GM23338 (cell line): ENCODE data around the gene ADGRV1. TPM values are rescaled to one million over a fixed set of nuclear protein-coding genes. Genes with fewer than 3 reads are reported as not detected.
A peak's percentile ranks its signal among the peaks of the same experiment; 100 is the strongest.

Experiments used
- ATAC-seq: fragments of 200-7000 bp; cut with Tn5 transposase; 3 replicates; pipeline ENCODE4 v1.9.1; 2020
- DNase-seq: peaks from one replicate; pipeline ENCODE4 v3.0.0-alpha.2; 2015; ENCODE audit warnings: low spot score
- H2AFZ ChIP-seq: fragments of 200-600 bp; sonication (generic); 2 replicates; pipeline ENCODE4 v1.8.0; 2016; ENCODE audit warnings: antibody characterized with exemption, mild to moderate bottlenecking, moderate library complexity
- H3F3A ChIP-seq: fragments of 200-600 bp; sonication (generic); replicated peaks from 2 replicates; pipeline ENCODE4 v1.8.0; 2017; ENCODE audit warnings: antibody characterized with exemption, mixed run types, low read depth
- H3K27ac ChIP-seq: fragments of 200-600 bp; sonication (generic); 2 replicates; pipeline ENCODE4 v1.6.1; 2016; ENCODE audit warnings: low read depth
- H3K27me3 ChIP-seq: fragments of 200-600 bp; sonication (generic); 2 replicates; pipeline ENCODE4 v1.8.0; 2016; ENCODE audit warnings: mild to moderate bottlenecking, mixed run types, moderate library complexity; ENCODE audit not compliant: insufficient read depth
- H3K36me3 ChIP-seq: fragments of 200-600 bp; sonication (generic); 2 replicates; pipeline ENCODE4 v1.8.0; 2016; ENCODE audit warnings: mild to moderate bottlenecking; ENCODE audit not compliant: insufficient read depth
- H3K4me1 ChIP-seq: fragments of 200-600 bp; sonication (generic); 2 replicates; pipeline ENCODE4 v1.8.0; 2016; ENCODE audit warnings: mild to moderate bottlenecking, moderate library complexity; ENCODE audit not compliant: insufficient read depth
- H3K4me2 ChIP-seq: fragments of 200-600 bp; sonication (generic); 2 replicates; pipeline ENCODE4 v1.7.1; 2017; ENCODE audit warnings: mixed run types
- H3K4me3 ChIP-seq: fragments of 200-600 bp; sonication (generic); 2 replicates; pipeline ENCODE4 v1.6.1; 2016; ENCODE audit warnings: mixed run types
- H3K79me2 ChIP-seq: fragments of 200-600 bp; sonication (generic); replicated peaks from 2 replicates; pipeline ENCODE4 v1.8.0; 2017; ENCODE audit warnings: mild to moderate bottlenecking; ENCODE audit not compliant: insufficient read depth
- H3K9me2 ChIP-seq: fragments of 200-600 bp; sonication (generic); 2 replicates; pipeline ENCODE4 v1.8.0; 2017; ENCODE audit not compliant: insufficient read depth
- H4K20me1 ChIP-seq: fragments of 200-600 bp; sonication (generic); replicated peaks from 2 replicates; pipeline ENCODE4 v1.8.0; 2017; ENCODE audit warnings: mild to moderate bottlenecking; ENCODE audit not compliant: insufficient read depth
- H3K27ac Mint-ChIP-seq: 2 replicates; pipeline ENCODE4 v1.8.0; 2020; ENCODE audit warnings: inconsistent platforms, mild to moderate bottlenecking, moderate library complexity, mixed read lengths
- H3K27me3 Mint-ChIP-seq: 3 replicates; pipeline ENCODE4 v1.8.0; 2022; ENCODE audit warnings: low read depth, mild to moderate bottlenecking, moderate library complexity, mixed read lengths, inconsistent platforms; ENCODE audit not compliant: insufficient read depth, poor library complexity
- H3K36me3 Mint-ChIP-seq: 3 replicates; pipeline ENCODE4 v1.8.0; 2021; ENCODE audit warnings: low read depth, mild to moderate bottlenecking, inconsistent platforms, moderate library complexity, mixed read lengths
- H3K4me1 Mint-ChIP-seq: 3 replicates; pipeline ENCODE4 v1.8.0; 2020; ENCODE audit warnings: mild to moderate bottlenecking, inconsistent platforms, mixed read lengths
- H3K4me3 Mint-ChIP-seq: 3 replicates; pipeline ENCODE4 v1.8.0; 2021; ENCODE audit warnings: moderate library complexity, mild to moderate bottlenecking, inconsistent platforms, mixed read lengths
- H3K9me3 Mint-ChIP-seq: 3 replicates; pipeline ENCODE4 v1.8.0; 2020; ENCODE audit warnings: moderate library complexity, mild to moderate bottlenecking, inconsistent platforms, mixed read lengths
- CREB1 ChIP-seq: fragments of 250-450 bp; sonication (Bioruptor Pico); IDR thresholded peaks from 2 replicates; pipeline ENCODE4 v1.5.0; 2020; ENCODE audit warnings: low read depth, mild to moderate bottlenecking, moderate library complexity
- EZH2phosphoT487 ChIP-seq: fragments of 200-600 bp; sonication (generic); IDR thresholded peaks from one replicate; pipeline ENCODE4 v1.8.1; 2018; ENCODE audit warnings: antibody characterized with exemption; ENCODE audit not compliant: unreplicated experiment
- JUNB ChIP-seq: IDR thresholded peaks from one replicate; pipeline ENCODE4 v1.6.1; 2016; ENCODE audit warnings: antibody characterized with exemption; ENCODE audit not compliant: unreplicated experiment
- NANOG ChIP-seq: IDR thresholded peaks from 2 replicates; pipeline ENCODE4 v1.6.1; 2016; ENCODE audit warnings: antibody characterized with exemption, borderline replicate concordance
- POLR2AphosphoS5 ChIP-seq: IDR thresholded peaks from 2 replicates; pipeline ENCODE4 v1.6.1; 2016; ENCODE audit warnings: antibody characterized with exemption, low read depth
- STAT1 ChIP-seq: IDR thresholded peaks from one replicate; pipeline ENCODE4 v1.6.1; 2016; ENCODE audit warnings: antibody characterized with exemption; ENCODE audit not compliant: unreplicated experiment
- ZNF114 ChIP-seq: fragments of 250-450 bp; sonication (Bioruptor Pico); IDR thresholded peaks from 2 replicates; pipeline ENCODE4 v1.5.0; 2020; ENCODE audit warnings: mild to moderate bottlenecking, moderate library complexity
- ZNF331 ChIP-seq: fragments of 250-450 bp; sonication (Bioruptor Pico); IDR thresholded peaks from 2 replicates; pipeline ENCODE4 v1.5.0; 2020; ENCODE audit warnings: low read depth, mild to moderate bottlenecking, moderate library complexity
- polyA plus RNA-seq: library from polyadenylated mRNA; unstranded; fragments of >200 nt; fragmentation: Nextera tagmentation; extraction: Ambion mirVana; gene quantifications from 2 replicates; pipeline ENCODE4 v1.2.1, GENCODE V29; 2016
- total RNA-seq: library from RNA; depleted of rRNA; stranded (reverse); fragments of >200 nt; shearing (Covaris generic); gene quantifications from 2 replicates; pipeline ENCODE4 v1.2.3, GENCODE V29; 2014
- TF ChIP-seq, protein P1 (sequence below), 2 experiments: fragments of 200-600 bp in 1 of 2; sonication (generic) in 1 of 2; conservative IDR thresholded peaks; 2 replicates each; pipeline versions ENCODE4 v1.5.1 to v1.6.1; 2016 to 2017; ENCODE audit warnings: antibody characterized with exemption in 2 of 2, low read depth in 2 of 2, mild to moderate bottlenecking in 2 of 2, moderate library complexity in 1 of 2
- TF ChIP-seq, protein P2 (sequence below): IDR thresholded peaks from 2 replicates; pipeline ENCODE4 v1.6.1; 2016; ENCODE audit warnings: antibody characterized with exemption
- TF ChIP-seq, protein P3 (sequence below): fragments of 250-450 bp; sonication (Bioruptor Pico); IDR thresholded peaks from 2 replicates; pipeline ENCODE4 v1.5.0; 2020; ENCODE audit warnings: mild to moderate bottlenecking, moderate library complexity

Gene ADGRV1
- total and polyA plus RNA-seq, 2 experiments from 2014 or later = 46.1 to 149 TPM

DNA sequence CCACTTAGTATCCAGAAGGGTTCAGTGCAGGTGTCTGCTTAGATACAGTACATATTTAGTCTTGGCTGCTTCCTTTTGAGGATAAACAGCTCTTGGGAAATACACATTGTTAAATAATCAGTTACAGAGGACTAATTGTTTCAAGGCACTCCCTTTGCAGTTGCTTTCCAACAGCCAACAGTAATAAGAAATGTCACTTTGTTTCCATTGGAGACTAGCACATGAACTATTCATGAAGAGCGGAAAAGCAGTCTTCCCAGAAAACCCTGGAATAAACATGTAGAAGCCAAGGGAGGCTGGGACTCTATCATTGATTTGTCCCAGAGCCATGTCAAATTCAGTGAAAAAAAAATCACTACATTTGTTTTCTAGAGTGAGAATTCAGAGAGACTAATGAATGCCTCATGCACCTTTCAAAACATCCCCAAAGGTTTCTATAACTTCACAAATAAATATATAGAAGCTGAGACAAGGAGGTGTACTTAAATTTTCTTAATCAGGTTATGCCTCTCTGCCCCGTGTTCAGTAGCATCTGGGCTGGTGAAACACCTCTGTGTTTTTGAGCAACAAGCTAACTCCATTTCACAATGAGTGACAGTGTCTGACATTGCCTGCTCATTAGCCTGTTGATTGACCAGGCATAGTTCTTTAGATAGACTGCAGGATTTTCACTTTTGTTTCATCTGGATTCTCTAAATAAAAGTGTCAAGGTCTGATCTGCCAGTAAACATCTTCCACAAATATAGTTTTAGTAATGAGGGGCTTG lies 553.1 kb downstream of the ADGRV1 start:
- Histone ChIP-seq H4K20me1 (no peaks in the 10 kb centered on the region), H3K27me3 (no peaks in the 10 kb centered on the region), H3F3A (no peaks in the 10 kb centered on the region), H3K9me2 (no peaks in the 10 kb centered on the region), H3K79me2 (no peaks in the 10 kb centered on the region), H2AFZ (no peak overlapping the region), H3K27ac (no peak overlapping the region), H3K4me2 (no peak overlapping the region), H3K4me1 (peaks cover 9% of the 10 kb centered on the region; the same call in 1 of the 2 replicates), H3K4me3 (no peak overlapping the region), H3K36me3 (no peaks in the 10 kb centered on the region)
- no peak overlapping the region for H3K27ac Mint-ChIP-seq
- no peak for DNase-seq
- H3K4me1 Mint-ChIP-seq = peaks cover 9% of the 10 kb centered on the region
- H3K9me3 Mint-ChIP-seq = no peaks in the 10 kb centered on the region
- TF ChIP-seq, protein P1, sequence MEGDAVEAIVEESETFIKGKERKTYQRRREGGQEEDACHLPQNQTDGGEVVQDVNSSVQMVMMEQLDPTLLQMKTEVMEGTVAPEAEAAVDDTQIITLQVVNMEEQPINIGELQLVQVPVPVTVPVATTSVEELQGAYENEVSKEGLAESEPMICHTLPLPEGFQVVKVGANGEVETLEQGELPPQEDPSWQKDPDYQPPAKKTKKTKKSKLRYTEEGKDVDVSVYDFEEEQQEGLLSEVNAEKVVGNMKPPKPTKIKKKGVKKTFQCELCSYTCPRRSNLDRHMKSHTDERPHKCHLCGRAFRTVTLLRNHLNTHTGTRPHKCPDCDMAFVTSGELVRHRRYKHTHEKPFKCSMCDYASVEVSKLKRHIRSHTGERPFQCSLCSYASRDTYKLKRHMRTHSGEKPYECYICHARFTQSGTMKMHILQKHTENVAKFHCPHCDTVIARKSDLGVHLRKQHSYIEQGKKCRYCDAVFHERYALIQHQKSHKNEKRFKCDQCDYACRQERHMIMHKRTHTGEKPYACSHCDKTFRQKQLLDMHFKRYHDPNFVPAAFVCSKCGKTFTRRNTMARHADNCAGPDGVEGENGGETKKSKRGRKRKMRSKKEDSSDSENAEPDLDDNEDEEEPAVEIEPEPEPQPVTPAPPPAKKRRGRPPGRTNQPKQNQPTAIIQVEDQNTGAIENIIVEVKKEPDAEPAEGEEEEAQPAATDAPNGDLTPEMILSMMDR (conservative IDR thresholded peaks at IDR 0.05; ENCODE audit: low read depth in 2 of 2) = no peak
- peaks cover 4% of the 10 kb centered on the region for H3K27me3 Mint-ChIP-seq
- no peak for ATAC-seq
- H3K4me3 Mint-ChIP-seq = no peak overlapping the region
- H3K36me3 Mint-ChIP-seq = peaks cover under 1% of the 10 kb centered on the region; the same call in 2 of the 3 replicates

DNA sequence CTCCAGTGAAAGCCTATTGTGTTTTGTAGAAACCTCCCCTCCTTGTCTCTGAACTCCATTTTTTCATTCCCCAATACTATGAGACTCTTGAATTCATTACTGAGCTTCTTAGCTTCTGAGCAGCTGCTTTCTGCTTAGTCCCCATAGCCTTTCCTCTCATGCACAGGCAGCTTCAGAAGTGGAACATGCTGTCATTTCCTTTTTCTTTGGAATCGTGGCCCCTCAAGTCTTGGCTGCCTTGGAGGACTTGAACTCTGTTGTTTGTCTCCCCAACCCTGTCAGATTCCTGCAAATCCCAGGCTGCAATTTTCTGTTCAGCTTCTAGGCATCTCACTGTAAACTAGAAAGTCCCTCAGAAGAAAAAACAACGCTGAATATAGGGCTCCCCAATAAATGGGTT lies 556.1 kb downstream of the ADGRV1 start:
- Histone ChIP-seq H3F3A (no peaks in the 10 kb centered on the region), H3K4me1 (no peaks in the 10 kb centered on the region), H2AFZ (no peak overlapping the region), H4K20me1 (no peaks in the 10 kb centered on the region), H3K36me3 (no peaks in the 10 kb centered on the region), H3K27ac (no peak overlapping the region), H3K9me2 (no peaks in the 10 kb centered on the region), H3K79me2 (no peaks in the 10 kb centered on the region), H3K4me2 (no peak overlapping the region), H3K27me3 (no peaks in the 10 kb centered on the region), H3K4me3 (no peak overlapping the region)
- no peaks in the 10 kb centered on the region for H3K9me3 Mint-ChIP-seq
- 0 out of 2 replicates have a peak overlapping the region, but pooled peaks have one; percentile 38 for H3K27ac Mint-ChIP-seq
- no peaks in the 10 kb centered on the region for H3K36me3 Mint-ChIP-seq
- H3K4me3 Mint-ChIP-seq = no peak overlapping the region
- no peaks in the 10 kb centered on the region for H3K27me3 Mint-ChIP-seq
- H3K4me1 Mint-ChIP-seq = no peaks in the 10 kb centered on the region; the same call in 1 of the 3 replicates
- DNase-seq = no peak
- no peak for ATAC-seq
- TF ChIP-seq STAT1 = no peak
- TF ChIP-seq ZNF331 (CRISPR knock-in tag) = no peak
- TF ChIP-seq, protein P2, sequence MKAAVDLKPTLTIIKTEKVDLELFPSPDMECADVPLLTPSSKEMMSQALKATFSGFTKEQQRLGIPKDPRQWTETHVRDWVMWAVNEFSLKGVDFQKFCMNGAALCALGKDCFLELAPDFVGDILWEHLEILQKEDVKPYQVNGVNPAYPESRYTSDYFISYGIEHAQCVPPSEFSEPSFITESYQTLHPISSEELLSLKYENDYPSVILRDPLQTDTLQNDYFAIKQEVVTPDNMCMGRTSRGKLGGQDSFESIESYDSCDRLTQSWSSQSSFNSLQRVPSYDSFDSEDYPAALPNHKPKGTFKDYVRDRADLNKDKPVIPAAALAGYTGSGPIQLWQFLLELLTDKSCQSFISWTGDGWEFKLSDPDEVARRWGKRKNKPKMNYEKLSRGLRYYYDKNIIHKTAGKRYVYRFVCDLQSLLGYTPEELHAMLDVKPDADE = no peak
- no peak for TF ChIP-seq JUNB
- TF ChIP-seq POLR2AphosphoS5 = no peak
- TF ChIP-seq CREB1 = no peak
- TF ChIP-seq, protein P3, sequence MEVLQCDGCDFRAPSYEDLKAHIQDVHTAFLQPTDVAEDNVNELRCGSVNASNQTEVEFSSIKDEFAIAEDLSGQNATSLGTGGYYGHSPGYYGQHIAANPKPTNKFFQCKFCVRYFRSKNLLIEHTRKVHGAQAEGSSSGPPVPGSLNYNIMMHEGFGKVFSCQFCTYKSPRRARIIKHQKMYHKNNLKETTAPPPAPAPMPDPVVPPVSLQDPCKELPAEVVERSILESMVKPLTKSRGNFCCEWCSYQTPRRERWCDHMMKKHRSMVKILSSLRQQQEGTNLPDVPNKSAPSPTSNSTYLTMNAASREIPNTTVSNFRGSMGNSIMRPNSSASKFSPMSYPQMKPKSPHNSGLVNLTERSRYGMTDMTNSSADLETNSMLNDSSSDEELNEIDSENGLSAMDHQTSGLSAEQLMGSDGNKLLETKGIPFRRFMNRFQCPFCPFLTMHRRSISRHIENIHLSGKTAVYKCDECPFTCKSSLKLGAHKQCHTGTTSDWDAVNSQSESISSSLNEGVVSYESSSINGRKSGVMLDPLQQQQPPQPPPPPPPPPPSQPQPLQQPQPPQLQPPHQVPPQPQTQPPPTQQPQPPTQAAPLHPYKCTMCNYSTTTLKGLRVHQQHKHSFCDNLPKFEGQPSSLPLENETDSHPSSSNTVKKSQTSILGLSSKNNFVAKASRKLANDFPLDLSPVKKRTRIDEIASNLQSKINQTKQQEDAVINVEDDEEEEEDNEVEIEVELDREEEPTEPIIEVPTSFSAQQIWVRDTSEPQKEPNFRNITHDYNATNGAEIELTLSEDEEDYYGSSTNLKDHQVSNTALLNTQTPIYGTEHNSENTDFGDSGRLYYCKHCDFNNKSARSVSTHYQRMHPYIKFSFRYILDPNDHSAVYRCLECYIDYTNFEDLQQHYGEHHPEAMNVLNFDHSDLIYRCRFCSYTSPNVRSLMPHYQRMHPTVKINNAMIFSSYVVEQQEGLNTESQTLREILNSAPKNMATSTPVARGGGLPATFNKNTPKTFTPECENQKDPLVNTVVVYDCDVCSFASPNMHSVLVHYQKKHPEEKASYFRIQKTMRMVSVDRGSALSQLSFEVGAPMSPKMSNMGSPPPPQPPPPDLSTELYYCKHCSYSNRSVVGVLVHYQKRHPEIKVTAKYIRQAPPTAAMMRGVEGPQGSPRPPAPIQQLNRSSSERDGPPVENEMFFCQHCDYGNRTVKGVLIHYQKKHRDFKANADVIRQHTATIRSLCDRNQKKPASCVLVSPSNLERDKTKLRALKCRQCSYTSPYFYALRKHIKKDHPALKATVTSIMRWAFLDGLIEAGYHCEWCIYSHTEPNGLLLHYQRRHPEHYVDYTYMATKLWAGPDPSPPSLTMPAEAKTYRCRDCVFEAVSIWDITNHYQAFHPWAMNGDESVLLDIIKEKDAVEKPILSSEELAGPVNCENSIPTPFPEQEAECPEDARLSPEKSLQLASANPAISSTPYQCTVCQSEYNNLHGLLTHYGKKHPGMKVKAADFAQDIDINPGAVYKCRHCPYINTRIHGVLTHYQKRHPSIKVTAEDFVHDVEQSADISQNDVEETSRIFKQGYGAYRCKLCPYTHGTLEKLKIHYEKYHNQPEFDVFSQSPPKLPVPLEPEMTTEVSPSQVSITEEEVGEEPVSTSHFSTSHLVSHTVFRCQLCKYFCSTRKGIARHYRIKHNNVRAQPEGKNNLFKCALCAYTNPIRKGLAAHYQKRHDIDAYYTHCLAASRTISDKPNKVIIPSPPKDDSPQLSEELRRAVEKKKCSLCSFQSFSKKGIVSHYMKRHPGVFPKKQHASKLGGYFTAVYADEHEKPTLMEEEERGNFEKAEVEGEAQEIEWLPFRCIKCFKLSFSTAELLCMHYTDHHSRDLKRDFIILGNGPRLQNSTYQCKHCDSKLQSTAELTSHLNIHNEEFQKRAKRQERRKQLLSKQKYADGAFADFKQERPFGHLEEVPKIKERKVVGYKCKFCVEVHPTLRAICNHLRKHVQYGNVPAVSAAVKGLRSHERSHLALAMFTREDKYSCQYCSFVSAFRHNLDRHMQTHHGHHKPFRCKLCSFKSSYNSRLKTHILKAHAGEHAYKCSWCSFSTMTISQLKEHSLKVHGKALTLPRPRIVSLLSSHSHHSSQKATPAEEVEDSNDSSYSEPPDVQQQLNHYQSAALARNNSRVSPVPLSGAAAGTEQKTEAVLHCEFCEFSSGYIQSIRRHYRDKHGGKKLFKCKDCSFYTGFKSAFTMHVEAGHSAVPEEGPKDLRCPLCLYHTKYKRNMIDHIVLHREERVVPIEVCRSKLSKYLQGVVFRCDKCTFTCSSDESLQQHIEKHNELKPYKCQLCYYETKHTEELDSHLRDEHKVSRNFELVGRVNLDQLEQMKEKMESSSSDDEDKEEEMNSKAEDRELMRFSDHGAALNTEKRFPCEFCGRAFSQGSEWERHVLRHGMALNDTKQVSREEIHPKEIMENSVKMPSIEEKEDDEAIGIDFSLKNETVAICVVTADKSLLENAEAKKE (CRISPR knock-in tag) = no peak
- no peak for TF ChIP-seq ZNF114
- no peak for TF ChIP-seq NANOG
- no peak for TF ChIP-seq EZH2phosphoT487
